Fibroblast of peridontal ligament (primary cell): ENCODE results near the gene ASS1.

ENCODE experiments used
- DNase-seq: peaks from one replicate; pipeline ENCODE4 v3.0.0-alpha.2; 2010; ENCODE audit errors: extremely low read depth

ASS1 gene

GRCh38 chr9:130498298-130498917 is 53.6 kb downstream of the ASS1 start:
- DNase-seq = no peak

DNA sequence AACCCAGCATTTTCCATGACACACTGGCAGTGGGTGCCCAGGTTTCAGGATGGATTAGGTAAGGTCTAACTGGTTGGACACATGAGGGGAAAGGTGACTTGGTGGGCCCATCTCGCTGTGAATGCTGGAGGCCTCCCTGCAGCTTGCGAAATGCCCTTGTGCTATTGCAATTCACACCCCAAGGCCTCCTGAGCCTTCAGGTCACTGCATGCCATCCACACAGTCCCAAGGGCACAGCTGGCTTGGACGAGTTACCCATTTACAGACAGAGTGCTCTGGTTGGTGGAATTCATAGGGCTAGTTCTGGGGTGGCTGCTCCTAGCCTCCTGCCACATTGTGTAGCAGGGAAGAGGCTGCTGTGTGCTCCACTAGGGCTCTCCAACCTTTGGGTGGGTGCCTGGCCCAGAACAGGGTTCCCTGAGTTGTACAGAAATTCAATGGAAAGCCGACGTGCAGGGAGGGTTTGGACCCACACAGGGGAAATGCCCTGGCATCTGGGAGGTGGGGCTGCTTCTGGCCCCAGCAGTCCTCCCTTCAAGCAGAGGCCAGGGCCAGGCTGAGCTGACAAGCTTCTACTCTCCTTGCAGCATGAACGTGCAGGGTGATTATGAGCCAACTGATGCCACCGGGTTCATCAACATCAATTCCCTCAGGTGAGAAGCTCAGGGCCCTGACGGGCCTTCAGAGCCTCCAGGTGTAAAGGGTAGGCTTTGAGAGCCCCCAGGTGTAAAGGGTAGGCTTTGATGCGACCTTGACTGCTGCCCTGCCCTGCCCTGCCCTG is 54.3 kb downstream of the ASS1 start:
- DNase-seq = no peak

DNA sequence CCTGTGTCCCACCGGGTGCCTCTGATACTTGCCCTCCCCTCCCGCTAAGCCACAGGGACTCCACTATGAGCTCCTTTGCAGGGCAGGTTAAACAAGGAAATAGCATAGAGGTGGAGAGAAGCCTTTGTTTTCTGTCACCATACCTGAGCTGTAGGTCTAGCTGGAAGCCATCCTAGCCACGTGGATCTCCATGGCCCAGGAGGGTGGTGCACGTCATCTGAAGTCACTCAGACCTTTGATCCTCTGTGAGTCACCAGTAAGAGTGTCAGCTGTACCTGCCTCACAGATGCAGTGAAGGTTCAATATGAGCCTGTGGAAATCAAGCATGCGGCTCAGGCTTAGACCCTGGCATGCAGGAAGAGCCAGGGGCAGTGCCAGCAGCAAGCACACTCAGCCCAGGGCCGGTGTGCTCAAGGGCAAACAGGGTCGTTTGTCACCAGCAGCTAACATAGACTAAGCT is 55.1 kb downstream of the ASS1 start:
- no peak for DNase-seq

GRCh38 chr9:130500340-130501180 is 55.8 kb downstream of the ASS1 start:
- no peak for DNase-seq

GRCh38 chr9:130501639-130502038 is 56.9 kb downstream of the ASS1 start:
- no peak for DNase-seq

DNA sequence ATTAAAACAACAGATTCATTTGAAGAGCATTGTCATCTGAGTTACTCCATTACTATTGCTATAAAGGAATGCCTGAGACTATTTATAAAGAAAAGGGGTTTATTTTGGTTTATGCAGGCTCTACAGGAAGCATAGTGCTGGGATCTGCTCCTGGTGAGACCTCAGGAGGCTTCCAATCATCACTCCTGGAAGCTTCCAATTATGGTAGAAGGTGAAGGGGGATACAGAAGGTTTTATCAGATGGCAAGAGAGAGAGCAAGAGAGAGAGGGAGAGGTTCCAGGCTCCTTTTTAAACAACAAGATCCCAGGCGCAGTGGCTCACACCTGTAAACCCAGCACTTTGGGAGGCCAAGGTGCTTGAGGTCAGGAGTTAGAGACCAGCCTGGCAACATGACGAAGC is 63.5 kb downstream of the ASS1 start:
- no peak for DNase-seq

DNA sequence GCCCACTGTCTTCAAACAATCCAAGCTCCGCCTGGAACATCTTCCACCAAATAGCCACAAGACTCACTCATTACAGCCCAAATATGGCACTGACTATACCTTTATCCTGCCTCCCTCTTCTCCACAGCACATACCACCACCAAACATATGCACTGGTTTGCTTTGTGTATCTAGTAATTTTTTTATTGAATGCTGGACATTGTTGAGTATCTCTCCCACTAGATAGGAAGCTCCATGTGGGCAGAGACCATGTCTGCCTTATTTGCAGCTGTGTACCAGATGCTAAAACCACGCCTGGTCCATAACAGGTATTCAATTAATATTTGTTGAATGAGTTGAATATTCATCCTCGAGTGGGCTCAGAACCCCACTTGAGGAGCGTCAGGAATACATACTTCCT is 67.4 kb downstream of the ASS1 start:
- no peak for DNase-seq

DNA sequence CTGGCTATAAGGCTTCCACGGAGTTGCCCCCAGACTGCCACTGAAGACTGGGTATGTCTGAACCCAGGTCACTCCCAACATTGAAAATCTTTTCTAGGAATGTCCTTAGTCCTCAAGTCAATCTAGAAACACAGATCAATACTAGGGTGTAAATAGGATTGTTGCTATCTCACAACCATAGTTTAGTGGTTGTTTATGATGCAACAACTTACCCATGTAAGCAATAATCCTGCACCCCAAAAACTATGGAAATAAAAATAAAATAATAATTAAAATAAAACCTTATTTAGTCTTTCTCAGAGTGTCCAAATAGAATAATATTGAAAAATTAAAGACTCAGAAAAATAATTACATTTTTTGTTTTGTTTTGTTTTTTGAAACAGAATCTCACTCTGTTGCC is 68.3 kb downstream of the ASS1 start:
- no peak for DNase-seq

DNA sequence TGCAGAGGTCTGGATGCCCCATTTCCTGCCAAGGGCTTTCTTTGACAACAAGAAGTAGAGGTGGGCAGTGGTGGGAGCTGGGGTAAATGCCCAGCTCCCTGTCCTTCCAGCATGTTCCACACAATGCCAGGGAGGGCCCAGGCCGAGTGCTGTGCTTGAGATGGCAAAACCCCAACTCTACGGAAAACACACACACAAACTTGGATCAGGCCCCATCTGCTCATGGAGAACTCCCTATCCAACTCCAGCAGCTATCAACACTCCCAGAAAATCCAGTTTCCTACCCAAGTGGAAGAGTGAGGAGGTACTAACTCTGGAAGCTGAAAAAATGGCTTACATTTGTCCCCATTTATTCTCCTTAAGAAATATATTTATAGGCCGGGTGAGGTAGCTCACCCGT is 73.5 kb downstream of the ASS1 start:
- DNase-seq = no peak

- DNase-seq = no peak
These were observed 74.4 kb downstream of the ASS1 start for GRCh38 chr9:130518943-130519799.

DNA sequence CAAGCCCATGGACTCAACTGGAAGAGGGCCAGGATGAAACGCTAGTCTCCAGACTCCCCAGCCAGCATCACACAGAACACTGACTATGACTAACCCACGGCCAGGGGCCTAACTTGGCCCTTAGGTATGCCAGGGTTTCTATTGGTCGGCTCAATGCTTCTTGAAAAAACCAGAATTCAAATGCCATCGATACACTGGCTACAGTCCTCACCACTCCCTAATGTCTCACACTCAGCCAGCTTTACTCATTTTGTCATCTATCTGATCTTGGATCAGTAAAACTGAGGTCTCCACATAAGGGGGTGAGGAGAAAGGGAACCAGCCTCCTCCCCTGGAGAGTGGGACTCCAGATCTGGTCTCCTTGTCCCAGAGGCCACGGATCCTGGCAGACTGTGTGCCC is 75.2 kb downstream of the ASS1 start:
- DNase-seq = no peak

GRCh38 chr9:130521715-130522114 is 77.0 kb downstream of the ASS1 start:
- DNase-seq = no peak

GRCh38 chr9:130522233-130522808 is 77.6 kb downstream of the ASS1 start:
- DNase-seq = no peak

DNA sequence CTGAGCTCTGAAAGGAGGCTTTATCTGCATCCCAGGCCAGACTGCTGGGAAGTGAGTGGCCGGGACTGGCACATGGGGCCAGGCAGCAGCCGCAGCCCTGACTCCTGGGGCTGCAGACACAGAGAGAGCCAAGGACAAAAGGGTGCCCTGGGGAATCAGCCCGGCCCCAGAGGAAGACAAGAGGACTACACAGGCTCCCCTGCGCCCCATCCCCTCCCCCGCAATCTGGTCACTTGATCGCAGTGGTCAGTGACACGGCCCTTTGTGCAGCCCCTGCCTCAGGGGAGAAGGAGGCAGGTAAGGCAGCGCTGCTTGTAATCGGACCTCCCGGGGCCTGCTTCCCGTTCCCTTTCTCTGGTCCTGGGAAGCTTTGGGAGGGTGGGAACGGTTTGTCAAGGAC is 79.2 kb downstream of the ASS1 start:
- DNase-seq = no peak

DNA sequence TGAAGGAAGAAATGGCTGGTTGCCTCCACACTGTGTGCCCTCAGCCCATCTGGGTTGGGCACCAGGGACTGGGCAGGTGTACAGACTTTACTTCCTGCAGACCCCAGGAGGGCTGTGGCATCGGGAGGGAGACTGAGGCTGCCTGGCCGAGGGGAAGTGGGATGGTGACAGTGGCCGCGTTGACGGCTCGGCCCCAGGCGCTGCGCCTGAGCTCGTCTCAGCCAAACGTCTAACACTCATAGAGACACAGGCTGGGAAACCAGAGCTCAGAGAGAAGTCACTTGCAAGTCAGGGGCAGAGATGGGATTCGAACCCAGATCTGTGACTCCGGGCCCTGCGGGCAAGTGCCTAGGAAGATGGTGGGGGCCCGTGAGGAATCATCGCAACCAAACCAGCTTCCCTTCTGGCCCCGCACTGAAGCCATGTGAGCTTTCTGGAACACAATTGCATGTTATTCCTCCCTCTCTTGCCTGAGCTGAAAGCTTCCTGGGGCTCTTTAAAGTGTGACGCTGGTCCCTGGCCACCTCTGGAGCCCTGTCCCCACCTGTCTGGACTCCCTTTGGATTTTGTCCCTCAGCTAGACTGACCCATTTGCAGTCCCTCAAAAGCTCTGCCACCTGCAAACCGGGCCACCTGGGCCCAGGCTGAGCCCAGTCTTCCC is 81.6 kb downstream of the ASS1 start:
- DNase-seq = no peak

GRCh38 chr9:130526854-130527650 is 82.3 kb downstream of the ASS1 start:
- no peak for DNase-seq

- DNase-seq = no peak
These were observed 83.0 kb downstream of the ASS1 start for GRCh38 chr9:130527651-130528310.

GRCh38 chr9:130528674-130529073 is 83.9 kb downstream of the ASS1 start:
- no peak for DNase-seq

DNA sequence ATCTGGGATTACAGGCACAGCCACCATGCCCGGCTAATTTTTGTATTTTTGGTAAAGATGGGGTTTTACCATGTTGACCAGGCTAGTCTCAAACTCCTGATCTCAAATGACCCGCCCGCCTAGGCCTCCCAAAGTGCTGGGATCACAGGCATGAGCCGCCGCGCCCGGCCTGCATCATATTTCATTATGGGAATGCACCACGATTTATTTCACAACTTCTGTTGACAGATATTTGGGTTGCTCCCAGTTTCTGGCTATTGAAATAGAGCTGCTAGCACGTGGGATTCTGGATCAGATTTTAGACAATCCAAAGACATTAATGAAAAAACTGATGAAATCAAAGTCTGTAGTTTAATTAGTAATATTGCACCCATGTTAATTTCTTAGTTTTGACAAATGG is 86.2 kb downstream of the ASS1 start:
- DNase-seq = no peak
